ENCODE data around the gene FAM83E.

Gene FAM83E

DNA sequence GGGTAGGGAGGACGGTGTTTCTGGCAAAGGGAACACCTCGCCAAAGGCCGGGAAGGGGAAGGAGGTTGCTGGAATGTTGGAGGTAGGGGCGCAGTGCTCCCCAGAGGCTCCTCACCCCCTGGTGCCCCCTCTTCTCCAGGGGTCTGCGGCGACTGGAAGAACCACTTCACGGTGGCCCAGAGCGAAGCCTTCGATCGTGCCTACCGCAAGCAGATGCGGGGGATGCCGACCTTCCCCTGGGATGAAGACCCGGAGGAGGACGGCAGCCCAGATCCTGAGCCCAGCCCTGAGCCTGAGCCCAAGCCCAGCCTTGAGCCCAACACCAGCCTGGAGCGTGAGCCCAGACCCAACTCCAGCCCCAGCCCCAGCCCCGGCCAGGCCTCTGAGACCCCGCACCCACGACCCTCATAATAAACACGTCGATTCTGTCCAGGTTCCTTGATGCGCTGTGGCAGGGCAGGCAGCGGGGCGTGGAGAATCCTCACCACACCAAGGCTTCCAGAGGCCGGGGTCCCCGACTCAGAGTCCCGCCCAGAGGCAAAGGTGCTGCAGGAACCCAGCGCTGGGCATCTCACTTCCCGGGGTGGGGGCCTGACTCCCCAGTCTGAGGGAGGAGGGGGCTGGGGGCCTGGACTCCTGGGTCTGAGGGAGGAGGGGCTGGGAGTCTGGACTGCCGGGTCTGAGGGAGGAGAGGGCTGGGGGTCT, 15.7 kb downstream of the FAM83E start:
- Mint-ChIP-seq H3K36me3 (ENCODE audit: low read depth) (no peaks in the 10 kb centered on the region), H3K27me3 (ENCODE audit: low read depth) (no peaks in the 10 kb centered on the region), H3K4me3 (no peak overlapping the region), H3K27ac (no peak overlapping the region), H3K9me3 (no peaks in the 10 kb centered on the region), H3K4me1 (no peaks in the 10 kb centered on the region)
- TF ChIP-seq, protein P1, sequence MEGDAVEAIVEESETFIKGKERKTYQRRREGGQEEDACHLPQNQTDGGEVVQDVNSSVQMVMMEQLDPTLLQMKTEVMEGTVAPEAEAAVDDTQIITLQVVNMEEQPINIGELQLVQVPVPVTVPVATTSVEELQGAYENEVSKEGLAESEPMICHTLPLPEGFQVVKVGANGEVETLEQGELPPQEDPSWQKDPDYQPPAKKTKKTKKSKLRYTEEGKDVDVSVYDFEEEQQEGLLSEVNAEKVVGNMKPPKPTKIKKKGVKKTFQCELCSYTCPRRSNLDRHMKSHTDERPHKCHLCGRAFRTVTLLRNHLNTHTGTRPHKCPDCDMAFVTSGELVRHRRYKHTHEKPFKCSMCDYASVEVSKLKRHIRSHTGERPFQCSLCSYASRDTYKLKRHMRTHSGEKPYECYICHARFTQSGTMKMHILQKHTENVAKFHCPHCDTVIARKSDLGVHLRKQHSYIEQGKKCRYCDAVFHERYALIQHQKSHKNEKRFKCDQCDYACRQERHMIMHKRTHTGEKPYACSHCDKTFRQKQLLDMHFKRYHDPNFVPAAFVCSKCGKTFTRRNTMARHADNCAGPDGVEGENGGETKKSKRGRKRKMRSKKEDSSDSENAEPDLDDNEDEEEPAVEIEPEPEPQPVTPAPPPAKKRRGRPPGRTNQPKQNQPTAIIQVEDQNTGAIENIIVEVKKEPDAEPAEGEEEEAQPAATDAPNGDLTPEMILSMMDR (IDR thresholded peaks at IDR 0.05; ENCODE audit: unreplicated experiment in 3 of 3) = no peak

DNA sequence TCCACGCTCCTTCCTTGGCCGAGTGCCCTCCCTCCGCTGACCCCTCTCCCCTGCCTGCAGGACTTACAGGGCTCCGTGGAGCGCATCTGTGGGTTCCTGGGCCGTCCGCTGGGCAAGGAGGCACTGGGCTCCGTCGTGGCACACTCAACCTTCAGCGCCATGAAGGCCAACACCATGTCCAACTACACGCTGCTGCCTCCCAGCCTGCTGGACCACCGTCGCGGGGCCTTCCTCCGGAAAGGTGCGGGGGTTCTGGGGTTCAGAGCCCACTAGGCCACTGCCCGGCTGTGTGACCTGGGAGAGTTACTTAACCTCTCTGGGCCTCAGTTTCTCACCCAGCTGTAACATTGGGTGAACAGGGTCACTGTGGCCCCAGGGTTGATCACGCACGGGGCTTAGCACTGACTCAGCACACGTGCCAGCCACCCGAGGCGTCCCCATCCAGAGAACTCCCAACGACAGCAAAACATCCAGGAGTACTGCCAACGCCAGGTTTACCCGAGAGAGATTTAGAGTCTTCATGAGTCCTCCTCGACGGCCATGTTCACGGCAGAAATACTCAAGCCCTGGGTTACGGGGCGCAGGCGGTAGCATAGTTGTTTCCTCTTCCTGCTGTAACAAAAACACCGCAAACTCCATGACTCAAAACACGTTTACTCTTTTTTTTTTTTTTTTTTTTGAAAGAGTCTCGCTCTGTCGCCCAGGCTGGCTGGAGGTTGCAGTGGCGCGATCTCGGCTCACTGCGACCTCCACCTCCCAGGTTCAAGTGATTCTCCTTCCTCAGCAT, 18.0 kb downstream of the FAM83E start:
- TF ChIP-seq, protein P1 (IDR thresholded peaks at IDR 0.05; ENCODE audit: unreplicated experiment in 3 of 3) = no peak
- no peaks in the 10 kb centered on the region for H3K9me3 Mint-ChIP-seq
- no peaks in the 10 kb centered on the region for H3K36me3 Mint-ChIP-seq (ENCODE audit: low read depth)
- peaks cover 4% of the 10 kb centered on the region for H3K27me3 Mint-ChIP-seq (ENCODE audit: low read depth)
- H3K4me3 Mint-ChIP-seq = no peak overlapping the region
- H3K4me1 Mint-ChIP-seq = no peaks in the 10 kb centered on the region
- H3K27ac Mint-ChIP-seq = no peak overlapping the region

DNA sequence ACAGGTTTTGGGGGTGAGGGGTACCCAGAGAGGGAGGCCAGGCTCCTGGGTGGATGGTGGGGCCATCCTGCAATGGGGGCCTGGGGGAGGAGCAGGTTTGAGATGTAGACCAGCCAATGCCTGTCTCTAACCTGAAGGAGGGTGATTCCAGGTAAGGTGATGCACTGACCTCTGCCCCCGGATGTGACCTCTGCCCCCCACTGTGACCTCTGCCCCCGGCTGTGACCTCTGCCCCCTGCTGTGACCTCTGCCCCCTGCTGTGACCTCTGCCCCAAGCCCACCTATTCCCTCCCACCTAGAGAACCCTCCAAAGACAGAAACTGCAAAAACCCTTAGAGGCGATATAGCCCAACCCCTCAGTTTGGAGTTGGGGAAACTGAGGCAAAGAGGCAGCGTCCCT, 18.6 kb downstream of the FAM83E start:
- TF ChIP-seq, protein P1 (IDR thresholded peaks at IDR 0.05; ENCODE audit: unreplicated experiment in 3 of 3) = no peak
- no peaks in the 10 kb centered on the region for H3K36me3 Mint-ChIP-seq (ENCODE audit: low read depth)

DNA sequence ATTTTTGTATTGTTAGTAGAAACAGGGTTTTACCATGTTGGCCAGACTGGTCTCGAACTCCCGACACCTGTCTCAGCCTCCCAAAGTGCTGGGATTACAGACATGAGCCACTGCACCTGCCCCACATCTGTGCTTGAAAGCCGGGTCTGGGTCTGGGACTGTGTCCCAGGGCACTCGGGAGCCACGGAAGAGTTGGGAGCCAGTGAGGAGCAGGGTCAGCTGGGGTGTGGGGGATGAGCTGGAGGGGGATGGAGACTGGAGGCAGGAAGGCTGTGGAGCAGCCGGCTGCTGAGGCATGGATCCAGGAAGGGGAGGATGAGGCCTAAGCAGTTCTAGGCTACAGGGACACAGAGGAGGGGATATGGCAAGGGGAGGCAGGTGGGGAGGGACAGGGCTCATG, 19.0 kb downstream of the FAM83E start:
- Mint-ChIP-seq H3K36me3 (ENCODE audit: low read depth) (no peaks in the 10 kb centered on the region), H3K4me3 (no peak overlapping the region), H3K27me3 (ENCODE audit: low read depth) (peaks cover 13% of the 10 kb centered on the region), H3K4me1 (no peaks in the 10 kb centered on the region), H3K27ac (no peak overlapping the region), H3K9me3 (no peaks in the 10 kb centered on the region)
- TF ChIP-seq, protein P1 (IDR thresholded peaks at IDR 0.05; ENCODE audit: unreplicated experiment in 3 of 3) = no peak

More for the DNA sequence above, 18.6 kb downstream of the FAM83E start:
- Mint-ChIP-seq H3K9me3 (no peaks in the 10 kb centered on the region), H3K4me1 (no peaks in the 10 kb centered on the region), H3K27me3 (ENCODE audit: low read depth) (peaks cover 9% of the 10 kb centered on the region), H3K4me3 (no peak overlapping the region), H3K27ac (no peak overlapping the region)

DNA sequence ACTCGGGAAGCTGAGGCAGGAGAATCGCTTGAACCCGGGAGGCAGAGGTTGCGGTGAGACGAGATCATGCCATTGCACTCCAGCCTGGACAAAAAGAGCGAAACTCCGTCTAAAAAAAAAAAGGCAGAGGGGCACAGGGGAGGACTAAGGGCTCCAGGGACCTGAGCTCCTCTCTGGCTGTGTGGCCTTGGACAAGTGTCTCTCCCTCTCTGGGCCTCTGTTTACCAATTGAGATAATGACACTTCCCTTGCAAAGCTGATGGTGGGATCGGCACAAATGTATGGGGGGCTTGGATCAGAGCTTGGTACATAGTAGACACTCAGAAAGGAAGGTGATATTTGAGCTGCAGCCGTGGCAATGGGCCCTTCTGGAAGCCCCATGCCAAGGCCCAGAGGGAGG, 19.7 kb downstream of the FAM83E start:
- TF ChIP-seq, protein P1 (IDR thresholded peaks at IDR 0.05; ENCODE audit: unreplicated experiment in 3 of 3) = no peak
- Mint-ChIP-seq H3K36me3 (ENCODE audit: low read depth) (no peaks in the 10 kb centered on the region), H3K4me1 (no peaks in the 10 kb centered on the region), H3K27me3 (ENCODE audit: low read depth) (peaks cover 13% of the 10 kb centered on the region), H3K9me3 (no peaks in the 10 kb centered on the region), H3K27ac (peak overlapping the region in 2 of 3 experiments; percentile 16 to 19), H3K4me3 (no peak overlapping the region)

Measured in nephron (organoid).